Astrocyte (in vitro differentiated cells and primary cell): ENCODE measurements around the gene EPS8L3.

Experiments
- EZH2 ChIP-seq: IDR thresholded peaks from 2 replicates; pipeline ENCODE4 v1.6.1; 2012; ENCODE audit warnings: mild to moderate bottlenecking, low read length, inconsistent platforms; ENCODE audit not compliant: insufficient read depth
- TF ChIP-seq, protein P1 (sequence below): IDR thresholded peaks from 2 replicates; pipeline ENCODE4 v1.5.1; 2011; ENCODE audit warnings: low read depth, mild to moderate bottlenecking, inconsistent platforms, low read length, moderate library complexity; ENCODE audit not compliant: insufficient read depth

DNA sequence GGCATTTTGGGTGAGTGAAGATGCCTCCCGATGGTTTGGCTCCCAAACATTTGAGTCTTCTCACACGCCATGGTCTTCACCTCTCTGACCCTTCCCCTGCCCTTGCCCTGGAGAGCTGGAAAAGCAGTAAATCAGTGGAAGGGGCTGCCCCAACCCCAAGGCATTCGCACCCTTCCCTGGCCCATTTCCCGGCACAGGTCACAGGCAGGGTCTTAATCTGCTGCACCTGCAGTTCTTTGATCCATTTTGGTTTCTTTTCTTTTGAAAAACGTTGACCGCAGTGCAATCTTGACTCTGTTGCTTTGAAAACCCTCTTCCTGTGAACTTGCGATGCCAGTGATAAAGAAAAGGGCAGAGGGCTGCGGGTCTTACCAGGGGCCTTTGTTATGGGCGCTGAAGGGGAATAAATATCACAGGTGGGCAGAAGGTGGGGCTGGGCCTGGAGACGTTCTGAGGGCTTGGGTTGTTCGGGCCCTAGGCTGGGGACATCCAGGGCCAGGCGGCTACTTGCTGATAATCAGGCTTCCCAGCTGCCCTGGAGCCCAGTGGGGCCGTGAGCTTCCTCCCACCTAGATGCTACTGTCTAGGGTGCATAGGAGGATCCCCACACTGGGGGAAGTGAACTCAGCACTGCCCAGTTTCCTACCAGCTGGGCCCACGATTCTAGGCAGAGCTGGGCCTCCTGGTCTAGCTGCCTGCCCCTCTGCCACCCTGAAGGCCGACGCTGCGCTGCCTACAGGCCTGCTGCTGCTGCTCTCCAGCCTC is 38.6 kb upstream of the EPS8L3 start:
- TF ChIP-seq EZH2: no peak
- TF ChIP-seq, protein P1, sequence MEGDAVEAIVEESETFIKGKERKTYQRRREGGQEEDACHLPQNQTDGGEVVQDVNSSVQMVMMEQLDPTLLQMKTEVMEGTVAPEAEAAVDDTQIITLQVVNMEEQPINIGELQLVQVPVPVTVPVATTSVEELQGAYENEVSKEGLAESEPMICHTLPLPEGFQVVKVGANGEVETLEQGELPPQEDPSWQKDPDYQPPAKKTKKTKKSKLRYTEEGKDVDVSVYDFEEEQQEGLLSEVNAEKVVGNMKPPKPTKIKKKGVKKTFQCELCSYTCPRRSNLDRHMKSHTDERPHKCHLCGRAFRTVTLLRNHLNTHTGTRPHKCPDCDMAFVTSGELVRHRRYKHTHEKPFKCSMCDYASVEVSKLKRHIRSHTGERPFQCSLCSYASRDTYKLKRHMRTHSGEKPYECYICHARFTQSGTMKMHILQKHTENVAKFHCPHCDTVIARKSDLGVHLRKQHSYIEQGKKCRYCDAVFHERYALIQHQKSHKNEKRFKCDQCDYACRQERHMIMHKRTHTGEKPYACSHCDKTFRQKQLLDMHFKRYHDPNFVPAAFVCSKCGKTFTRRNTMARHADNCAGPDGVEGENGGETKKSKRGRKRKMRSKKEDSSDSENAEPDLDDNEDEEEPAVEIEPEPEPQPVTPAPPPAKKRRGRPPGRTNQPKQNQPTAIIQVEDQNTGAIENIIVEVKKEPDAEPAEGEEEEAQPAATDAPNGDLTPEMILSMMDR: no peak
